ENCODE measurements around the gene FAM163B. TPM values are rescaled to one million over a fixed set of nuclear protein-coding genes. Genes with fewer than 3 reads are reported as not detected.

The FAM163B gene
- polyA plus RNA-seq, 1 of the 3 experiments (the other 2 are of a cell fraction), result 0.05 TPM

GRCh38 chr9:133597316-133597957 is 11.8 kb downstream of the FAM163B start:
- Histone ChIP-seq H3K36me3 (replicated peaks in 1 of 2; ENCODE audit: control insufficient read depth in 1 of 2, insufficient read depth in 2 of 2, low read length in 1 of 2) (no peaks in the 10 kb centered on the region), H3K27me3 (ENCODE audit: insufficient read depth) (no peaks in the 10 kb centered on the region), H3K4me1 (ENCODE audit: control insufficient read depth in 1 of 2, insufficient read depth in 2 of 2, low read depth in 1 of 2, low read length in 1 of 2) (peaks cover 0 to 35% of the 10 kb centered on the region in 2 experiments; a peak in 1 of 4 replicates), H3K9me2 (no peaks in the 10 kb centered on the region), H3K9me3 (0 out of 2 replicates have a peak, but pooled peaks cover 9% of the 10 kb centered on the region), H3K4me3 (ENCODE audit: low read depth in 2 of 2, low read length in 1 of 2) (no peak overlapping the region), H3K4me2 (no peak overlapping the region), H3K79me2 (ENCODE audit: insufficient read depth) (no peaks in the 10 kb centered on the region), H4K20me1 (ENCODE audit: insufficient read depth) (no peaks in the 10 kb centered on the region), H3K9ac (no peak overlapping the region), H2AFZ (ENCODE audit: low read depth) (no peak overlapping the region), H3F3A (replicated peaks; ENCODE audit: insufficient read depth) (no peaks in the 10 kb centered on the region), H3K27ac (ENCODE audit: low read depth in 2 of 2, low read length in 1 of 2) (no peak overlapping the region)
- WGBS (ENCODE audit: low lambda C conversion rate), result 49% methylated on average over 7 of the region's 7 CpGs
- no peak for TF ChIP-seq TEAD4 (IDR thresholded peaks at IDR 0.05; ENCODE audit: borderline replicate concordance, insufficient read depth)
- no peak for TF ChIP-seq EZH2phosphoT487 (IDR thresholded peaks at IDR 0.05; ENCODE audit: borderline replicate concordance, low read depth)
- TF ChIP-seq, protein P1, sequence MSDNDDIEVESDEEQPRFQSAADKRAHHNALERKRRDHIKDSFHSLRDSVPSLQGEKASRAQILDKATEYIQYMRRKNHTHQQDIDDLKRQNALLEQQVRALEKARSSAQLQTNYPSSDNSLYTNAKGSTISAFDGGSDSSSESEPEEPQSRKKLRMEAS (IDR thresholded peaks at IDR 0.05; ENCODE audit: low read depth), result no peak
- no peak for TF ChIP-seq TAF1 (IDR thresholded peaks at IDR 0.05; ENCODE audit: borderline replicate concordance, low read depth, low read length)
- TF ChIP-seq TCF12 (IDR thresholded peaks at IDR 0.05), result no peak
- TF ChIP-seq NFIC (IDR thresholded peaks at IDR 0.05; ENCODE audit: borderline replicate concordance), result no peak
- TF ChIP-seq RAD21 (IDR thresholded peaks at IDR 0.05; ENCODE audit: low read length), result no peak
- no peak for TF ChIP-seq ZBTB33 (IDR thresholded peaks at IDR 0.05; ENCODE audit: borderline replicate concordance, low read depth)
- TF ChIP-seq GATA2 (CRISPR knock-in tag; IDR thresholded peaks at IDR 0.05), result no peak
- TF ChIP-seq YY1 (IDR thresholded peaks at IDR 0.05; ENCODE audit: low read depth), result no peak
- no peak for TF ChIP-seq MEF2A (IDR thresholded peaks at IDR 0.05; ENCODE audit: borderline replicate concordance, low read depth)
- TF ChIP-seq SMC3 (IDR thresholded peaks at IDR 0.05; ENCODE audit: low read depth, low read length), result no peak
- TF ChIP-seq FOXJ3 (CRISPR knock-in tag; IDR thresholded peaks at IDR 0.05), result no peak
- no peak for TF ChIP-seq PBX3 (IDR thresholded peaks at IDR 0.05)
- TF ChIP-seq SIN3A (IDR thresholded peaks at IDR 0.05; ENCODE audit: borderline replicate concordance, low read depth, low read length), result no peak
- no peak for DNase-seq
- ChIA-PET POLR2A (no interaction called here), CTCF (interaction anchor here (0.6 to 1.4 kb wide), 5 partner anchors 8 to 455 kb away, joined by 3 to 6 read pairs (median 3); partner anchors contain the start of gene ADAMTSL2)

All from SK-N-SH (cell line).